Fibroblast of skin of back (primary cell): ENCODE measurements around the gene CCDC38.
A peak's percentile ranks its signal among the peaks of the same experiment; 100 is the strongest.

Experiments
- DNase-seq: peaks from one replicate; pipeline ENCODE4 v3.0.0-alpha.2; 2013

CCDC38 gene

GRCh38 chr12:95834572-95834971, 107.8 kb downstream of the CCDC38 start:
- no peak for DNase-seq

GRCh38 chr12:95830335-95831089, 111.9 kb downstream of the CCDC38 start:
- no peak for DNase-seq

- DNase-seq, result no peak
Observed at GRCh38 chr12:95829395-95829794, 113.0 kb downstream of the CCDC38 start.

- peak; percentile 65 for DNase-seq
Observed at GRCh38 chr12:95820096-95820703, 122.2 kb downstream of the CCDC38 start.
